Hypothalamus (tissue), 51 donors: ENCODE measurements around the gene GALNTL6.

Experiments
- DNase-seq, 51 donors: peaks; one replicate each; lab custom pipeline; 2025; lab: John Stamatoyannopoulos, UW

Gene GALNTL6

GRCh38 chr4:172515266-172515879, 702.2 kb downstream of the GALNTL6 start:
- no peak for DNase-seq

DNA sequence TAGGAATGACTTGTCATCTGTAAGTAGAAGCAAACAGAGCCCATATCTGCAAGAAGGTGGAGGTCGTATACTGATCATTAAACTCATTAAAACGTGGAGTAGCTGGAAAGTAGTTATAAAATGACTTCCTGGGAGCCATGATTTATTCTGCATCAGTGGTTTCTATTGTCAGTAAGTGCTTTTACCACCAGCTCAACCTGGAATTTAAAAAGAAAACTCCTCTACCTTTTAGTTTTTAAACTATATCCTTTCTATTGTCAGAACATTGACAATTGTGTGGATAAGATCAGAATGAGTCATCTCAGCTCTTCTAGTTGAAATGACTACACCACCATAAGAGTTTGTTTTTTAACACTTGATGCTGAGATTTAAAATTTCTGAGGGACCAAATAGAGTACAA, 704.2 kb downstream of the GALNTL6 start:
- DNase-seq: no peak

- no peak for DNase-seq
Measured at GRCh38 chr4:172521248-172521647, 708.0 kb downstream of the GALNTL6 start.

DNA sequence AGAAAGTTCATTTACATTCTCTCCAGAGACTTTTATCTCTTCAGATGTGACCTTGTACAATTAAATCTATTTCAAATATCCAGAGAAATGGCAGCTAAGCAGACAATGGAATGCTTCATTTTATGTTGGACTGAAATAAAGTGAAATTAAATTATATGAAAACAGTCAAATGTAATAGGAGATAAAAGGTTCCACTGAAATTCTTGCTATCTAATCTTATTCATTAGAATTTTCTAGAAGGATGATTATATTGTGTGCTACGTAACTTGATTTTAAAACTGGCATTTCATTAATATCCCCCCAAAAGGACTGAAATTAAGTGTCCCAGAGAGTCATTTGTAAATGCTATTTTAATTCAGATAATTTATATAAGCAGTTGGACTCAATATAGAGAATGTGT, 708.5 kb downstream of the GALNTL6 start:
- DNase-seq: no peak

- no peak for DNase-seq
Measured at GRCh38 chr4:172543249-172543648, 730.0 kb downstream of the GALNTL6 start.

DNA sequence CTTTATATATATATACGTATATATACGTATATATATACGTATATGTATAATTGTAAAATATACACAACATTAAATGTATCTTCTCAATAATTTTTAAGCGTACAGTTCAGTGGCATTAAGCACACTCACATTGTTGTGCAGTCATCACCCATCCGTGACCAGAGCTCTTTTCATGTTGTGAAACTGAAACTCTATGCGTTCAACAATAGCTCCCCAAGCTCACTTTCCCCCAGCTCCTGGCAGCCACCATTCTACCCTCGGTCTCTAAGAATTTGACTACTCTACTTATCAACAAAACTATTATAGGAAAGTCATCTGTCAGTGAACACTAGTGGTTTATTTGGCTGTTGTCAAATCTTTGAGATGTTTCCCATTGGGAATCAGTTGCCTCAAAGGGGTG, 733.6 kb downstream of the GALNTL6 start:
- no peak for DNase-seq

DNA sequence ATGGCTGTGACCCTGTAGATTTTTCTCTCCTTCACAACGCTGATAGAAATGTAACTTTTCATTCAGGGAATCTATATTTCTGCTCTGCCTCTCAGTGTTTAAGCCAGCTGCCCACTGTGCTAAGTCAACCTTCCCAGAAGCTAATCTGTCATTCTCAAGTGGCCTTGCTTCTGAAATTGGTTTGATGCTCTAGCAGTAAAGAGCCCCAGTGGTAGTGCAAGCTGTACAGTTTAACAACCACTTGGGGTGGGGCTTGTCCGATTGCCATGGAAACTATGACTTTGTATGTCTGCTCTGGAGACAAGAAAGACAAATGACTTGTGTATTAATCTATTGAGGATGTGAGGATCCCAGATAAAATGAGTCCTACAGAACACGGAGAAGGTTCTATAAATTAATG, 734.5 kb downstream of the GALNTL6 start:
- DNase-seq: peak in 3 of 51 donors; percentile 0 to 1 (median 1)

DNA sequence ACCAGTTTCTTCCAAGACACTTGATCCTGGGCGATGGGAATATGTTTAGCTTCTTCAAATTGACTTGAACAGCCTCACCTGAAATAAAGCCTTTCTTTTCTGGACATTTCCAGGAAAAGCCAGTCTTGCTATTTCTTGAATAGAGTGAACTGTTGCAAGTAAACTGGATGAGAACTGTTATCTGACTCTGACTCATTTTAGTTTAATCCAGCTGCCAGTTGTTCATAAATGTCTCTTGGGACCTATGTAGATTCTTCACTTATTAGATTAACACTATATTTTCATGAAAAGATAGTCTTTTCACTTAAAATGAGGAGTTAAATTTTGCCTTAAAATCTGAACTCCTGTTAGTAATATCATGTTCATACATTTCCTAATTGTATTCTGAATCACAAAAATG, 740.0 kb downstream of the GALNTL6 start:
- no peak for DNase-seq

GRCh38 chr4:172554588-172554987, 741.4 kb downstream of the GALNTL6 start:
- DNase-seq: no peak

DNA sequence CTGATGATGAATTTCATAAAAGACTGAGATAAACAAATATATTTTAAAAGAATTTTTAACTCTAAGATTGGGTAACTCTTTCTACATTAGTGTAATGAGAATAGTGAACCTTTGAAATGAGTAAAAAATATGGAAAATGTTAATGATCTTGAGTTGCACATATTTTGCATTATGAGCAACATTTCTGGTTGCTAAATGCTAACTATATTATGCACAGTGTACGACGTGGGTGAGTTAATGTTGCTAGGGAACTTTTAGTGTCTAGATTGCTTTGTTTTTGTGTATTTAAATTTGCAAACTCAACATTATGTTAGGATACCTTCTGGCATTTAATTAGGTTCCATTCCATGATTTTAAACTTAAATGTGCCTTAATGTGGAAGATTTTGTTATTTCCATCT, 742.5 kb downstream of the GALNTL6 start:
- DNase-seq: no peak

DNA sequence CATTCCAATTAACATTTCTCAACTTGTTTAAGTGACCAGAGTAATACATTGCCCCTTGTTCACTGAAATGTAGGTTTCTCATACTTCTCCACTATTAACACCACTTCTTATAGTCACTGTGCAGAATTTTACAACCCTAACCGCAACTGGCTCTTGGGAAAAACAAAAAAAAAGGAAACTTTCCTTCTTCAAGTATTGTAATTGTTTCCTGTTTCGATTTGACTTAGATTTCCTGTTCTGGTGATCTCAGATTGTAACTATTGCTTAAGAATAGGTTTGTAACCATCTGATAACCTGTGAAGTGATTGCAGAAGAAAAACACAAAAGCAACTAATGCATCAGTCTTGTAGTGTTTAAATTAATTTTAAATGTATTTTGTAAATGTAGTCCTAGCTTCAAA, 760.7 kb downstream of the GALNTL6 start:
- no peak for DNase-seq

GRCh38 chr4:172578712-172579111, 765.5 kb downstream of the GALNTL6 start:
- DNase-seq: no peak

- DNase-seq: no peak
Measured at GRCh38 chr4:172584816-172585215, 771.6 kb downstream of the GALNTL6 start.

- no peak for DNase-seq
Measured at GRCh38 chr4:172596206-172596605, 783.0 kb downstream of the GALNTL6 start.

GRCh38 chr4:172599554-172599953, 786.4 kb downstream of the GALNTL6 start:
- DNase-seq: no peak

DNA sequence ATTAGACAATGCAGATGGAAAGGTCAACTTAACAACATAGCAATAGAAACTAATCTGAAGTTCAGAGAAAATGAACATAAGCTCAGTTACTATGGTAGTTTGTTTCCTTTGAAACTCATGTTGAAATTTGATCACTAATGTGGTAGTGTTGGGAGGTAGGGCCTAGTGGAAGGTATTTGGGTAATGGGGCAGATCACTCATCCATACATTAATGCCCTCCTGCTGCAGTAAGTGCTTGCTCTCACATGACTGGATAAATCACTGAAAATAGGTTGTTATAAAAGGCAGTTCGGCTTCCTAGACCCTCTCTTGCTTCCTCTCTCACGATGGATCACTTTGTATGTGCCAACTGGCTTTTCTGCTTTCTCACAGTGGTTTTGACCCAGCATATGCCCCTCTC, 788.0 kb downstream of the GALNTL6 start:
- DNase-seq: no peak

GRCh38 chr4:172619218-172619617, 806.0 kb downstream of the GALNTL6 start:
- no peak for DNase-seq

GRCh38 chr4:172619798-172620197, 806.6 kb downstream of the GALNTL6 start:
- no peak for DNase-seq

DNA sequence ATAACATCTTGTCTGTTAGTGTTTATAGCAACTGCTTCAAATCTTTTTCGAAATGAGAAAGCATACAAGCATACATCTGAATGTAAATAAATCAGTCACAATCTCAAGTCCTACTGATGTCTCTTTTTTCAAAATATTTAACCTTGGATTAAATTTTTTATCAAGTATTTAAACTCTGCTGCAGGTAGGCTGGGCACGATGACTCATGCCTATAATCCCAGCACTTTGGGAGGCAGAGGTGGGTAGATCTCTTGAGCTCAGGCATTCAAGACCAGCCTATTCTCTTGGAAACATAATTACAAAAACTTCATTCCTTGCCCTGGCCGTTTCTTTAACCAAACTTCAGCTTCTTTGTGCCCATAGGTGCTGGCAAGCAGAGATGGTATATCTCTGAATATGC, 815.1 kb downstream of the GALNTL6 start:
- DNase-seq: no peak

GRCh38 chr4:172630280-172630679, 817.1 kb downstream of the GALNTL6 start:
- DNase-seq: no peak

DNA sequence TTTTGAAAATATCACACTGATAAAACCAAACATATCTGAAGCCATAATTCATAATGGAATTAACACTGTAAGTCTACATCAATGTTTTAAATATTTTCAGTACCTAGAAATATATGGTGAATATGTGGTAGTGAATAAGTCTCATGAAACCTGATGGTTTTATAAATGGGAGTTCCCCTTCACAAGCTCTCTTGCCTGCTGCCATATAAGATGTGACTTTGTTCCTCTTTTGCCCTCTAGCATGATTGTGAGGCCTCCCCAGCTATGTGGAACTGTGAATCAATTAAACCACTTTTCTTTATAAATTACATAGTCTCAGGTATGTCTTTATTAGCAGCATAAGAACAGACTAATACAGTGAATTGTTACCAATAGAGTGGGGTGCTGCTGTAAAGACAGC, 818.6 kb downstream of the GALNTL6 start:
- no peak for DNase-seq

- no peak for DNase-seq
Measured at GRCh38 chr4:172648471-172648870, 835.3 kb downstream of the GALNTL6 start.

DNA sequence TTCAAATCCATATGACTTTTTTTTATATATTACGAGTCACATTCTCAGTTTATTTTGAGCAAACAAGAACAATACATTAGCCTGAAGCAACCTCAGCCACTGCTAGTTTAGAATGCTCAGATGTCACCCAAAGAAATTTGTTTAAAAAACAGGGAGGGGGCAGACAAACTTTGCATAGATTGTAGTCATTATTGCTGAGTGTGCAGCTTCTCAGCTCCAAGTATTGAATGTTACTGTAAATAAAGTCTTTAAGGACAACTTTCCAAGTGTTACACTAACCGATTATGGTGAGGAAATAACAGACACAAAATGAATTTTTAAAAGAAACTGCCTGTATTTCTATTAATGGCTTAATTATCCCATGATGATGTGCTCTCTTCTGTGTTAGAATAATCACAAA, 835.9 kb downstream of the GALNTL6 start:
- DNase-seq: no peak
